Measurements from ENCODE around the gene HNRNPA2B1.
"Not testable (repeated sequence)": the region's sequence is repeated elsewhere in the genome, so short reads cannot be mapped to it uniquely, and the experiment has no call there.

HNRNPA2B1 gene

GRCh38 chr7:26160896-26161295 lies 39.6 kb downstream of the HNRNPA2B1 start:
- no peak for DNase-seq

GRCh38 chr7:26159243-26159642 lies 41.3 kb downstream of the HNRNPA2B1 start:
- no peak for DNase-seq

GRCh38 chr7:26157520-26158105 lies 42.9 kb downstream of the HNRNPA2B1 start:
- DNase-seq, result no peak

- DNase-seq, result no peak
Measured at GRCh38 chr7:26156451-26157420, 43.8 kb downstream of the HNRNPA2B1 start.

- no peak for DNase-seq
Measured at GRCh38 chr7:26155531-26156375, 44.8 kb downstream of the HNRNPA2B1 start.

- no peak for DNase-seq
Measured at GRCh38 chr7:26153823-26154783, 46.4 kb downstream of the HNRNPA2B1 start.

GRCh38 chr7:26153241-26153822 lies 47.2 kb downstream of the HNRNPA2B1 start:
- DNase-seq, result no peak

GRCh38 chr7:26152782-26153240 lies 47.7 kb downstream of the HNRNPA2B1 start:
- not testable (repeated sequence) for DNase-seq

GRCh38 chr7:26151953-26152781 lies 48.4 kb downstream of the HNRNPA2B1 start, which contains the start of gene NFE2L3:
Gene NFE2L3 (plus strand): TSS chr7:26152198. CDS start chr7:26152499, 301 bp downstream.
- peak; percentile 56 for DNase-seq

GRCh38 chr7:26151650-26151952 lies 48.9 kb downstream of the HNRNPA2B1 start:
- DNase-seq, result no peak

- DNase-seq, result peak; percentile 6
Measured at GRCh38 chr7:26151096-26151495, 49.5 kb downstream of the HNRNPA2B1 start.

- DNase-seq, result no peak
Measured at GRCh38 chr7:26149391-26149977, 51.1 kb downstream of the HNRNPA2B1 start.

- DNase-seq, result not testable (repeated sequence)
Measured at GRCh38 chr7:26148307-26148700, 52.2 kb downstream of the HNRNPA2B1 start.

- DNase-seq, result not testable (repeated sequence)
Measured at GRCh38 chr7:26147646-26148306, 52.8 kb downstream of the HNRNPA2B1 start.

- DNase-seq, result peak; percentile 50
Measured at GRCh38 chr7:26147030-26147429, 53.5 kb downstream of the HNRNPA2B1 start.

- DNase-seq, result no peak
Measured at GRCh38 chr7:26145238-26145637, 55.3 kb downstream of the HNRNPA2B1 start.

- no peak for DNase-seq
Measured at GRCh38 chr7:26144184-26145080, 56.1 kb downstream of the HNRNPA2B1 start.

GRCh38 chr7:26143298-26144048 lies 57.1 kb downstream of the HNRNPA2B1 start:
- no peak for DNase-seq

Measured in NCI-H446 treated with DMSO at 0.1 percent for 48 hours (cell line).